Stimulated activated CD4-positive, alpha-beta T cell treated with anti-CD3 and anti-CD28 coated beads, Interleukin-1b, Interleukin-23, amount 100 ng/mL, for 24 hours (primary cell): Measurements from ENCODE around the gene ALAD.
"Not testable (repeated sequence)": the region's sequence is repeated elsewhere in the genome, so short reads cannot be mapped to it uniquely, and the experiment has no call there.

Experiments
- DNase-seq, 4 experiments: peaks; one replicate each; pipeline ENCODE4 v3.0.0-alpha.2; 2020; ENCODE audit warnings: low read depth in 4 of 4, low spot score in 1 of 4

Gene ALAD

DNA sequence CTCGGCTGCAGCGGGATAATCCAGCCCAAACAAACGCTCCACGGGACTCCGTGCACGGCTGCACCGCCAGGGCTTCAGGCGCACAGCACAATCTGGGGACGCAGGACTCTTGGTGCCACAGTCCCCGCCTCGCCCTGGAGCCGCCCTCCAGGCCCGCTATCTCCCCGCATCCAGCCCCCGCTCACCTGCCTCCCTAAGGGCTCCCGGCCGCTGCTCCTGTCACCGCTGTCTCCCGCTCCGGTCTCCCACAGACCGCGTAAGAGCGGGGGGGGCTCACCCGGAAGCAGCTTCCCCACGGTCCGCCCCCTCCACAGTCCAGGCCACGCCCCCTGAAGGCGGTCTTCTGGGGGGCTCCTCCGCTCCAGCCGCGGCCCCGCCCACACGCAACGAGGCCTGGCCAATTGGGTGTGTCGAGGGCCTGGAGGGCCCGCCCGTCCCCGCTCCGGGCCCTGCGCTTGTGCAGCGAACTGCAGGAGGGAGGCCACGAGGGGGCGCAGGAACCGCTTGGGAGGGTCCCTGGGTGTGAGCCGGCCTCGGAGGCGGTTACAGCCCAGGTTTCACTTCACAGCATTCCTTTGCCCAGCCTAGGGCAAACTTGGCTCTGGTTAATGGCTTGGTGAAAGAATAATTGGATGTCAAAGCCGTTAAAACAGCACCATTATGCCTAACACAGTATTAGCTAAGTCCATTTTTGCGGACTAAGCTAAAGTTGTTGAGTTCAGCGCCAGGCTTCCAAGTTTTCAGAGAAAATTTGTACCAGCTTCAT is at the start of gene ALAD:
ALAD (minus strand) TSS at position 258 of the 766 bp plus-strand sequence. CDS start 7,725 bp downstream, outside the sequence.
- DNase-seq, result peak; percentile 98 to 99 (median 98)

GRCh38 chr9:113449376-113449775 is 48.3 kb upstream of the ALAD start:
- DNase-seq, result no peak

- no peak for DNase-seq
These were observed 45.2 kb upstream of the ALAD start for GRCh38 chr9:113446323-113446740.

- DNase-seq, result no peak
These were observed 43.7 kb upstream of the ALAD start for GRCh38 chr9:113444736-113445135.

DNA sequence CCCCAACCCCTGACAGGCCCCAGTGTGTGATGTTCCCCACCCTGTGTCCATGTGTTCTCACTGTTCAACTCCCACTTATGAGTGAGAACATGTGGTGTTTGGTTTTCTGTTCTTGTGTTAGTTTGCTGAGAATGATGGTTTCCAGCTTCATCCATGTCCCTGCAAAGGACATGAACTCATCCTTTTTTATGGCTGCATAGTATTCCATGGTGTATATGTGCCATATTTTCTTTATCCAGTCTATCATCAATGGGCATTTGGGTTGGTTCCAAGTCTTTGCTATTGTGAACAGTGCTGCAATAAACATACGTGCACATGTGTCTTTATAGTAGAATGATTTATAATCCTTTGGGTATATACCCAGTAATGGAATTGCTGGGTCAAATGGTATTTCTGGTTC is 36.6 kb upstream of the ALAD start:
- DNase-seq, result not testable (repeated sequence)

DNA sequence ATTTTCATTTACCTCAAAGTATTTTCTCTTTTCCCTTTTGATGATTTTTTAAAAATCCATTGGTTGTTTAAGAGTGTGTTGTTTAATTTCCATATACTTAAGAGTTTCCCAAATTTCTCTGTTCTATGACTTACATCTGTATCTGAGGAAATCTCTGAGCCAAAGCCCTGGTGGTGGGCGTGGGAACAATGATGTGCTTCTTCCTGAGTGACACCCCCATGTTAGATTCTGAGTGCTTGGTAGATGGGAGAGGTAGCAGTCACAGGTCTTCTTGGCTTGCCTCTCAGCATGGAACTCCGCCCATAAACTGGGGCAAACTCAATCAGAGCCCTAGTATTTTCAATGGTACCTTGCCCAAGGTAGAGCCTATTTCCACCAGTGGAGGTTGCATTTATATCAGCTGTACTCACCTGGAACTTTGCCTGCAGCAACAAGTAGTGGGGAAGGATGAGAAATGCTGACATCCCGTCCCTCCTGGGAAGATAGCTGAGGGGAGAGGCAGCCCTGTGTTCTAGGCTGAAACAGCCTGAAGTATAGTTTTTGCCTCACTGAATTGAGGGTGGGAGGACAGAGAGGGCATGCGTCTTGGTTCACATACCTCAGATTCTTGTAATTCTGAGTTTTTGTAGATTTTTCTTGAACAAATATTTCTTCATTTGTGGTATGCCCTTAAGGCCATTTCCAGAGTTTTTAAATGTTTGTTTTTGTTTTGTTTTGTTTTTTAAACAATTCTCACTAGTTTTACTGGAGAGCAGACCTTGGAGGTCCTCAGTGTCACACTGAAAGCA is 35.8 kb upstream of the ALAD start:
- no peak for DNase-seq

DNA sequence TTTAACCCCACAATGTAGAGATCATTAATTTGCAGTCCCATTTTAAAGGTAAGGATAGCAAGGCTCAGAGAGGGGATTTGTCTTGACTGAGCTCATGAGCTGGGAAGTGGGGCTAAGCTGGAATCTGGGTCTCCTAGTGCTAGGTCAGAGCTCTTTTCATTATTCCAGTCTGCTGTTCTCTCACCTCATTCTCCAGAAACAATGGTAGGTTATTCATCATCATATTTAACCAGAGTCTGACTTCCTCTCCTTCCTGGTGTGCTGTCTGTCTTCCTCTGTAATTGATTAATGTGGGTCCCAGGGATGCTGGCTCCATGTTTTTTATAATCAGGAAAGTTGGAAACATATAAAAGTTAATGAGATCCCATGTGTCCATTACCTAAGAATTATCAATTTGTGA is 30.1 kb upstream of the ALAD start:
- DNase-seq, result no peak

DNA sequence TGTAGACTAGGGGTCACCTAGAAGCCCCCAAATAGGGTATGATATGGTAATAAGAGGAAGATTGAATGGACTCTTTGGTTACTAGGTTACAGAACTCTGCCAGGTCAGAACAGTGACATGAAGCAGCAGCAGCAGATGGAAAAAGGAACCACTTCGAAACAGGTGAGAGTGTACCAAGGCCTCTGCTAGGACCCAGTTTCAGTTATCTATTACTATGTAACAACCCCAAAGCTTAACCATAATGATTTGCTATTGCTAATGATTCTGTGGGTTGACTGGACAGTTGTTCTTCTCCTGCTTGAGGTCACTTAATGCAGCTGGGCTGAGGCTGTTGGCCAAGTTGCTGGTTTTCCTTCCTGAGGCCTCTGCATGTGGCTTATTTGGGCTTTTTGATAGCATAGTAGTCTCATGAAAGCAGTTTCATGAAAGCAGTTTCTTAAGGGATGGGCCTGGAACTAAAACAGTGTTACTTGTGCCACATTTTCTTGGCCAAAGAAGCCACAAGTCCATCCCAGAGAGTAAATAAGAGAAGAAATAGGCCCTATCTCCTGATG is 27.1 kb upstream of the ALAD start:
- no peak for DNase-seq

DNA sequence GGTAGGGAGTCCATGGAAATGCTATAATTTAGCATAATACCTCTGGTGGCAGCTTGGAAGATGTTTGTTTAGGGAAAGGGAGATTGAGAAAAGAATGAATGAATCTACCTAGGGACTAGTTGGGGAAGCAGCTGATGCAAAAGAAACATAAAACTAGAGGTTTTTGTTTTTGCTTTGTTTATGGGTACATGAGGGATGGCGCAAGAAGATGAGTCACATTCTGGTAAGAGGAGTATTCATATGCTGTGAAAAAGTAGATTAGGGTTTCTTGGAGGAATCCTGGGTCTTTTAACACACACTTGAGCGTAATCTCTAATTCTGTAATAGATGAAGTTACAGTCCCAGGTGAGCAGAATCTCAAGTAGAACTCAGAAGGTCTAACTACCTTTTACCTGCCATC is 26.5 kb upstream of the ALAD start:
- no peak for DNase-seq

- DNase-seq, result no peak
These were observed 25.6 kb upstream of the ALAD start for GRCh38 chr9:113426701-113427100.

- no peak for DNase-seq
These were observed 24.0 kb upstream of the ALAD start for GRCh38 chr9:113425072-113425471.

DNA sequence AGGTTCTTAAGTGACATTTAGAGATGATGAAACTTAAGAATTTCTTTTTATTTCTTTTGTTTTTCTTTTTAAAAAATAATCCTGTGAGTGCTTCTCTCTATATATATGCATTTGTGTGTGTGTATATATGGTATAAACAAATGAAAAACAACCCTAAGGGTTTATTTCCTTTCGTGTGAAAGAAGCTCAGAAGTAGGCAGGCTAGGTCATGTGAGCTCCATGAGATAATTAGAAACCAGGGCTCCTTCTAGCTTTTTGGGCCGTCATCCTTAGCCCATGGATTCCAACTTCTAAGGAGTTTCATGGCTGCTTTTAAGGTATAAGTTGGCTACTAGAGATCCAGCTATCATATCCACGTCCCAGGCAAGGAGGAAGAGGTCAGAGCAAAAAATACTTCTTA is 20.6 kb upstream of the ALAD start:
- no peak for DNase-seq

- no peak for DNase-seq
These were observed 16.3 kb upstream of the ALAD start for GRCh38 chr9:113417370-113417769.

GRCh38 chr9:113416149-113416721 is 15.2 kb upstream of the ALAD start:
- no peak for DNase-seq

- DNase-seq, result peak; percentile 84 to 93 (median 88)
These were observed 9.3 kb upstream of the ALAD start, which contains the start of the genes C9orf43 and POLE3 for GRCh38 chr9:113410207-113410864. TSS of gene C9orf43 (plus strand) at chr9:113410747. CDS start at chr9:113413494, 2,747 bp downstream. TSS of gene POLE3 (minus strand) at chr9:113410675. CDS start at chr9:113410293, 382 bp downstream.

DNA sequence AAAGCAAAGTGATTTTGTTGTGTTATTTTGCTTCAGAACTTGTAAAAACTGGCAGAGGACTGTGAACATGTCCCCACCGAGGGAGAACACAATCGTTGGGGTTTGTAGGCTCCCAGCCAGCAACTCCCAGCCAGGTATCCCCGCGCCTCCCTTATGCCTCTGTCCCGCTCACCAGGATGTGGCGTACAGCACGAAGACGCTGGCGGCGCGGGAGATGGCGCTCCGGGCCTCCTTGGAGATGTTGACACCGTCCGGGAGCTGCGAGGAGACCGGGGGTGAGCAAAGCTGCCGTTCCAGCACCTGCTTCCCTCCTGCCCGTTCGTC is 8.8 kb upstream of the ALAD start:
- DNase-seq, result no peak

DNA sequence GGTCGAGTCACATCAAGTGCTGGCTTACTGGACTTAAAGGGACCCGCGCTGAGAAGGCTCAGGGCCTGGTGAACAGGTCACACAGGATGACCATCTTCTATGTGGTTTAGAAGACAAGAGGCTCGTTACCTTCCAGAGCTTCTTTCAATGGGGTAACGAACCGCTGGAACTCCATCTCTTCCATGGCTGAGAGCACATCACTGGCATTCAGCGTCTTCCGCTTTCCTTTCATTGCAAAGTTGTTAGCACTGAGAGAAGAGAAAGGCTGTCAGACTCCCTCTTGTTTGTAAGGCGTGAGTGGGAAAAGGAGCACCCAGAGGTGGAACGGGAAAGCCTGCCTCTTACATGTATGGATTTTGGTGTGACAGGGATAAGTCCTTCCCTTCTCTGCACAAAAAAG is 8.4 kb upstream of the ALAD start:
- DNase-seq, result no peak

DNA sequence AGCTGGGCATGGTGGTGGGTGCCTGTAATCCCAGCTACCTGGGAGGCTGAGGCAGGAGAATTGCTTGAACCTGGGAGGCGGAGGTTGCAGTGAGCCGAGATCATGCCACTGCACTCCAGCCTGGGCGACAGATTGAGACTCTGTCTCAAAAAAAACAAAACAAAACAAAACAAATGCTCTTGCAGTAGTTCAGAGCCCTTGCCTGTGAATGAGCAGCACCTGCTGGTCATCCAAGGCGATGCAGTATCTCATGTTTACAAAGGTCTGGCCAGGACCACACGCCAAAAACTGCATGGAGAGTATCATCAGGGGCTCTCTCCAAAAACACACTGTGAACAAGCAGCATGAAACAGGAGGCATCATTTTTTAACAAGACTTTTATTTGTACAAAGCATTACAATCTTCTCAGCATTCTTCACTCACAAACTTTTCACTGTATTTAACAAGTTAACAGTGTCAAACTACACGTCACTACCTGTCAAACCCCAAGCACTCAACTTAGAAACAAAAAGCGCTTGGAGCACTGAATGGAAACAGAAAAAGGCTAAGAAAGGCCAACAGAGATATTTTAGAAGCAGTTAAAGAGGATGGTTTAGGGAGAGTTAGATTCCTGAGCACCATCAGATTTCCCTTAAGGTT is 5.9 kb upstream of the ALAD start:
- peak in 2 of 4 experiments; percentile 24 to 30 for DNase-seq

DNA sequence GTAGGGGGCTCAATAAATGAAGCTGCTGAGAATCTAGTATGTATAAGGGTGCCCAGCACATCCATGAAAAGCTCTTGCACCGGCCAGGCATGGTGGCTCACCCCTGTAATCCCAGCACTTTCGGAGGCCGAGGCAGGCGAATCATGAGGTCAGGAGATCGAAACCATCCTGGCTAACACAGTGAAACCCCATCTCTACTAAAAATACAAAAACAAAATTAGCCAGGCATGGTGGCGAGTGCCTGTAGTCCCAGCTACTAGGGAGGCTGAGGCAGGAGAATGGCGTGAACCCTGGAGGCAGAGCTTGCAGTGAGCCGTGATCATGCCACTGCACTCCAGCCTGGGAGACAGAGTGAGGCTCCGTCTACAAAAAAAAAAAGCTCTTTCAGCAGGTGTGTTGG is 5.3 kb upstream of the ALAD start:
- not testable (repeated sequence) for DNase-seq

- DNase-seq, result no peak
These were observed 2.6 kb upstream of the ALAD start for GRCh38 chr9:113403646-113404045.
